NCI-H187 (cell line): ENCODE measurements around the gene FCGR2B.
"Not testable (repeated sequence)": the region's sequence is repeated elsewhere in the genome, so short reads cannot be mapped to it uniquely, and the experiment has no call there.

Experiments
- DNase-seq, 2 experiments: peaks; one replicate each; lab custom pipeline; 2025; lab: John Stamatoyannopoulos, UW

The FCGR2B gene

DNA sequence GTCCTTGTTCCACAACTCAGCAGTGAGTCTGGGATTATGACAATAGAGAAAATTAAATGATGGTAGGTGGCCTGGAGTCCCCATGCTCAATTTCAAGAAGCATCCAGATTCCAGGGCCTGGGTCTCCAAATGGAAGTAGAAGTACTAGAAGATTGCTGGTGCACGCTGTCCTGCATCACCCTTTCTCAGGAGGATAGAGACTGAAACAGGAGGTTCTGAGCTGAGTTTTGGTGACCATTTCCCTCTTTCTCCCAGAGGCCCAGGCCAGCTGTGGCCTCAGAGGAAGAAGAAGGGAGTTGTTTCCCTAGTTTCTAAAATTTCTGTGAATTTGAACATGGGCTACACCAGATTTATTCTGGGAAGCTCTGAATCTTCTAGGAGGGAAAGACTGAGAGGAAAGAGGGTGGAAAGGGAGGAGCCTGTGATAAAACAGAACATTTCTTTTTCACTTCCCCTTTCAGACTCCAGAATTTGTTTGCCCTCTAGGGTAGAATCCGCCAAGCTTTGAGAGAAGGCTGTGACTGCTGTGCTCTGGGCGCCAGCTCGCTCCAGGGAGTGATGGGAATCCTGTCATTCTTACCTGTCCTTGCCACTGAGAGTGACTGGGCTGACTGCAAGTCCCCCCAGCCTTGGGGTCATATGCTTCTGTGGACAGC, at the start of gene FCGR2B:
FCGR2B (plus strand) TSS at position 460 of the 656 bp plus-strand sequence; CDS start at position 559, 99 bp downstream.
- DNase-seq = not testable (repeated sequence)

DNA sequence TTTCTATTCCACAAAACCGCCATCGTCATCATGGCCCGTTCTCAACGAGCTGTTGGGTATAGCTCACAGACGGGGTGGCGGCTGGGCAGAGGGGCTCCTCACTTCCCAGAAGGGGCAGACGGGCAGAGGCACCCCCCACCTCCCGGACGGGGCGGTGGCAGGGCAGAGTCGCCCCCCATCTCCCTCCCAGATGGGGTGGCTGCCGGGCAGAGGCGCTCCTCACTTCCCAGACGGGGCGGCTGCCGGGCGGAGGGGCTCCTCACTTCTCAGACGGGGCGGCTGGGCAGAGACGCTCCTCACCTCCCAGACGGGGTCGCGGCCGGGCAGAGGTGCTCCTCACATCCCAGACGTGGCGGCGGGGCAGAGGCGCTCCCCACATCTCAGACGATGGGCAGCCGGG, 46.5 kb upstream of the FCGR2B start:
- not testable (repeated sequence) for DNase-seq

DNA sequence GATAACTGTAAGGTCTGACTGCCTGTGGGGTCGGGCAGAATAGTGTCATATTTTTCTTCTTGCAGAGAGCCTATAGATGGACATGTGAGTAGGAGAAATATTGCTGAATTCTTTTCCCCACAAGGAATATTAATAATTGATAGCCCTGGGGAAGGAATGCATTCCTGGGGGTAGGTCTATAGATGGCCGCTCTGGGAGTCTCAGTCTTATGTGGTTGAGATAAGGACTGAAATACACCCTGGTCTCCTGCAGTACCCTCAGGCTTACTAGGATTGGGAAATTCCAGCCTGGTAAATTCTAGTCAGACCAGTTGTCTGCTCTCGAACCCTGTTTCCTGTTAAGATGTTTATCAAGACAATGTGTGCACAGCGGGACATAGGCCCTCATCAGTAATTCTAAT, 44.4 kb upstream of the FCGR2B start:
- DNase-seq = not testable (repeated sequence)

DNA sequence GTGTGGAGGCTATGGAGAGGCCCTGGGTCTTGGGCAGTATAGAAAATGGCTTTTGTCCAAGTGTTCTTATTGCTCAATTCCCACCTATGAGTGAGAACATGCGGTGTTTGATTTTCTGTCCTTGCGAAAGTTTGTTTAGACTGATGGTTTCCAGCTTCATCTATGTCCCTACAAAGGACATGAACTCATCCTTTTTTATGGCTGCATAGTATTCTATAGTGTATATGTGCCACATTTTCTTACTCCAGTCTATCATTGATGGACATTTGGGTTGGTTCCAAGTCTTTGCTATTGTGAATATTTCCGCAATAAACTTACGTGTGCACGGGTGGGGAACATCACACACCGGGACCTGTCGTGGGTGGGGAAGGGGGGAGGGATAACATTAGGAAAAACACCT, 42.5 kb upstream of the FCGR2B start:
- DNase-seq = not testable (repeated sequence)

DNA sequence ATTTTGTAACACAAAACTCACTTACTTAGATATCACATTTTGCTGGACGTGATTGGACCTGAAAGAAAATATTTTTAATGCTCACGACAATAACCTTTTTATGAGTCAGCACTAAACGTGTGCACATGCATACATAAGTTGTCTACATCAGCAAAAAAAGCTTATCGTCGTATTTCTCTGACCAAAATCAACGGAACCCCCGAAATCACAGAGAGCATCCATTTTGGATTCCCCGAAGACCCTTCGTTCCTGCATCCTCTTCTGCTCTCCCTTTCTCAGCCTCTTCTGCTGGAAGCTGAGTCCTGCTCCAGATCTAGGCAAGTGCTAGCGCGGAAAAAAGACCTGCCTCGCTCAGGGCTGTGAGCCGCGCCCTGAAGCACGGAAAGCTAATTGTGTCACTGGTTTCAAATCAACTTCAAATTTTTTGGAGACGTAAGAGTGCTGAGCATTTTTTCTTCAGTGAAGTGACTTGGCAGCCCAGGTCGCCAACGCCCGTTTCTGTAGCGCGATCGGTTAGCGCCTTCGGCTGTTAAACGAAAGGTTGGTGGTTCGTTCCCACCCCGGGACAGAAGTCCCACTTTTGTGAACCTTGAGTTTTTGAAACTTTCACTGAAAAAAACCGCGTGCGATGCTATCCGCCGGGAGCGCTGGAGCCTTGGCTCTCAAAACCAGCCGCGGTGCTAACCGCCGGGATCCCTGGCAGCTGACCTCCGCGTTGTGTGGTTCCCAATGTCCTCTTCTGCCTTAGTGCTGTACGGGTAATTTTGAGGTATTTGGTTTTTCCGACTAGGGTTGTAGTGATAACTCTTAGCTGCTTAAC, 41.6 kb upstream of the FCGR2B start:
- not testable (repeated sequence) for DNase-seq

DNA sequence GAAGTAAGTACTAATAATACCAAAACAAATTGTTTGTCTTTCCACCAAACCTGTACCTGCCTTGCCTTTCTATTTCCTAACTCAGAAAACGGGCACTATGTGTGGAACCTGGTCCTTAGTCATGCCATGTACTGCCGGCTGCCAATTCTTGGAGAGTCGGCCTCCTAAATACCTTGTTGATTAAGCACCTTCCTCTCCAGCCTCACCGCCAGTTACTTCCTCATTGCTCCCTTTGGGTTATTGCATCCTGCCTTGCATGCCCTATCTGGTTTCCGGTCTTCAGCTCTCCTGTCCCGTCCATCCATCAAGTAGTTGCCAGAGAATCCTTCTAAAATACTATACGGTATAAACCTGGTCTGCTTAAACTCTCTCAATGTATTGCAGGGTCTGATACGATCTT, 40.9 kb upstream of the FCGR2B start:
- not testable (repeated sequence) for DNase-seq

DNA sequence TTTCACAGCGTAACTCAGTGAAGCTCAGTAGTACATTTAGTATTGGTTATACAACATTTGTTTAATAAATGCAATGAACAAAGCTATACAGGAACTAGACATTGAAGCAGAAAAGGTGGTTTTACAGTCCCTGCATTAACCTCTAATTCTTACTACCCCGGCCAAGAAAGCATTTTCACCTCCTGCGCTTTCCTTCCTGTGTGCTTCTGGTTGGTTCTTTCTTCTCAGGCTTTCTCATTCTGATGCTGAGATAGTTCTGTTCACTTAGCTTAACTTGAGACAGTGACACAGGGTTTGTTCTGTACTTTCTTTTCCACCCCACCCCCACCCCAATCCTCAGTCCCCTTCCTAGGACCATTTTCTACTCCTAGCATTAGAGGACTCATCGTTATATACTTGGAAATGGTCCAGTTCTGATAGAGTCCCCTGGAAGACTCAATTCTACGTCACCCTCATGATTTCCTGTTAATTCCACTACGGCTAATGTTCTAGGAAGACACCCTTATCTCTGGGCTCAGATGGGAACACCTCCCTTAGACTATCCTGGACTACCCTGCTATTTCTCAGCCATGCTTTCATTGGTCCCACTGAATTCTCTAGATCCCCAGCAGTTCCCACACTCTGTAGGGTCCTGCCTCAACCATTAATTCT, 39.4 kb upstream of the FCGR2B start:
- DNase-seq = not testable (repeated sequence)

DNA sequence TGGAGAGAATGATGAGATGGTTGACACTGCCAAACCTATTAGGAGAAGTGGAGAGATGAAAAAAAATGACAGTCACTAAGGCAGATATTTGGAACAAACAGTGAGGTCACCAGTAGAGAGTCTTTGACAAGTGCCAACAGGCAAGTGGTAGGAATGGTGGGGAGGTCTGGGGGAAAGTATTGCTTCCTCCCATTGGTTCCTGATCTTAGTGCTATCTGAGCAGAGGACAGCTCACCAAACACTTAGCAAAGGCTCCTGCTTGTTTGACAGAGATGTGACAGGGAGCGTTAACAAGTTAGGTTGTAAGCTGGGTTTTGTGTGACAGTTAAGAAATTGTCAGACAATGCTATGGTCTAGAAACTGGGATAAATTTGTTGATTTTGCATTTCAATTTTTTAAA, 38.3 kb upstream of the FCGR2B start:
- not testable (repeated sequence) for DNase-seq

DNA sequence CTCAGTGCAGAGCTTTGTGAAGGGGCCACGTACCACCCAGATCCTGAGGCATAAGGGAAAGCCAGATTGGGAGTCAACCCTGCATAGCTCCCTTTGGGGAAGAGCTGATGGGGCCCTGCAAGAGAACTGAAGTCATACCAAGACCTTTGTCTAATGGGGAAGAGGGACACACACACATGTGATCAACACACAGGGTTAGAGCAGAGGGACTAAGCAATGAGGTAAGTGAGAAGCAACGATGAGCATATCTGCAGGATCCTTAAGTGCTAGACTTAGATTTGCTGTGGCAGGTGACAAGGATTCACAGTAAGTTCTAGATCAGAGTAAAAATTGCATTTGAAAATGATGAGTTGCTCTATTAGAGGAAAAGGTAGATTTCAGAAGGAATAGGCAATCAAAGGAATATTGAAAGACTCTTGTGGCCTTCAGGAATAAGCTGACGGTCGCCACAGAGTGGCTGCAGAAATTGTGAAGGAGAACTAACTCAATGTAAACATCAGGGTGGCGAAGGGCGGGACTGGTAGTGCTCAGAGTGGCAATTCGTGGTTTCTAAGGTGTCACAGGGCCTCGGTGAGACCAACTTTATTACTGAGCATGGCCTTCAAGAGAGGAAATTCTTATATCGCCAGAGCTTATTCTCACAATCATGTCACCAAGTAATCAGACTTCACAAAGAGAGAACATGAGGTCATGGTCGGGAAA, 36.3 kb upstream of the FCGR2B start:
- DNase-seq = not testable (repeated sequence)

DNA sequence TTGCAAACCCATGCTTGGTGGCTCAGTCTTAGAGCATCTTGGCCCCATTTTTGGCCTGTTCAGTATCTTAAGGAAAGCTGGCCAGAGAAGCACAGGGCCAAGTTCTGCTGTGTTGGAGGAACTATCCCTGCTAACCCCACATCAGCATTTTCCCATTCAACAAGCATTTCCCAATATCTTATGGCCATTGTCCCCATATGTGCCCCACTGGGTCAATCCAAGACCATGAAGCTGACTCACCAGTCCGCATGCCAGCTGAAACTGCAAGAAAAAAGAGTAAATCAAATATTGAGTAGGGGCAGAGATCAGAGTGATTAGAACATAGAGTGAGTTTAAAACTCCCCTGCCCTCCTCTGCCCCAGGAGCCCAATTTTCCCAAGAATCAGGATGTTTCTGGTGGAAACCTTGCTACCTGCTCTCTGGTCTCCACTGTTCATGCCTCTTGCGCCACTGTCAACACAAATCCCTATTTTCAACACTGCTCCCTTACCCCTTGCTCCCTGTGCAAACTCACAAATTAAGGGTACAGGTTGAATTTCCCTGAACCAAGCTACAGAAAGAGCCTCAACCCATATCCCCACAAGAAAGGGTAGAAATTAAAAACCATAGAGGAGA, 32.7 kb upstream of the FCGR2B start:
- not testable (repeated sequence) for DNase-seq

DNA sequence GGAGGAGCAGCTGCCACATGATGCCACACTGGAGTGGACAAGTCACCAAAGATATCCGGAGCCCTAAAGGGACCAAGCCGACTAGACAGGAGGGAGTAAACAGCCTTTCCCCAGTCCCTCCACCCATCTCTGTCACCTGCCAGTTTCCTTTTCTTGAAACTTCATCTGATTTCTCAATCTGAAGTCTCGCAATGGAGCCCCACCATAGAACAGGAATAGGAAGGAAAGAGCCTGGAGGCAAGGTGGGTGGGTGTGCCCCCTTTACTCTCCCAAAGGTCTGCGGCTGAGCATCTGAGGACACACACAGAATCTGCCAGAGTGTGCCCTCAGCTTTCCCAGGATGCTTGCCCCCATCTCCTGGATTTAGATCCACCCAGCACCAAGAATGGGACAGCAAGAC, 31.9 kb upstream of the FCGR2B start, which contains the start of gene FCGR3B:
FCGR3B (minus strand) TSS at position 101 of the 400 bp plus-strand sequence; CDS start at position 19, 82 bp downstream.
- DNase-seq = no peak

DNA sequence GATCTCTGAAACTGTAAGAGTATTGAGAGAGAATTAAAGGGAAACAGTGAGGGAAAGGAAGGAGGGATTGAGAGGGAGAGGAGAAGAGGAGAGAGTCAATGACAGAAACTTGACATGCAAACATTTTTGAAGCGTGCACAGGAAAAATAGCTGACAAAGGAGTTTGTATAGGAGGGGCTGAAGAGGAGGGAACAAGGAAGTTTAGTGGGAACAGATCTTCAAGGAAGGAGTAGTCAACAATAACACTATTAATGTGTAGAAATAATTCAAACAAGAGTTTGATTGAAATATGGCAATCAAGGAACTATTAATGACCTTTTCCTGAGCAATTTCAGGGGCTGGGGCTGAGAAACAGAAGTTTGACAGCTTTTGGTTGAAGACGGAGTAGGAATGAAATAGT, 27.9 kb upstream of the FCGR2B start:
- not testable (repeated sequence) for DNase-seq

DNA sequence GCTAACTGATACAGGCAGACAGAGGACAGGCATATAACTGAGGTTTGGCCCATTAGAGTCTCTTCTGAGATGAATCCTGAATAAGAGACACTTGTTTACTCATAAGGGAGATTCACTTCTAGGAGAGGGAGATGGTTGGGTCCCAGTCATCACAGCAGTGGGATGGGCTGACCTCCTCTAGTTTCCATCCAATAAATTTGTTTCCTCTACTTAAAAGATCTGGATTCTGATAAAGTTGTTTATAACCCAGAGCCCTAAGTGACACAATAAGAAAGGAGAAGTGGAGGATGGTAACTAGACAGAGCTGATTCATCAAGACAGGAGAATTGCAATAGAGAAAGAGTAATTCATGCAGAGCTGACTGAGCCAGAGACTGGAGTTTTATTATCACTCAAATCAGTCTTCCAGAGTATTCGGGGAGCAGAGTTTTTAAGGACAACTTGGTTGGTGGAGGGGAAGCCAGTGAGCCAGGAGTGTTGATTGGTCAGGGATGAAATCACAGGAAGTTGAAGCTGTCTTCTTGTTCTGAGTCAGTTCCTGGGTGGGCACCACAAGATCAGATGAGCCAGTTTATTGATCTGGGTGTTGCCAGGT, 26.7 kb upstream of the FCGR2B start:
- DNase-seq = not testable (repeated sequence)

DNA sequence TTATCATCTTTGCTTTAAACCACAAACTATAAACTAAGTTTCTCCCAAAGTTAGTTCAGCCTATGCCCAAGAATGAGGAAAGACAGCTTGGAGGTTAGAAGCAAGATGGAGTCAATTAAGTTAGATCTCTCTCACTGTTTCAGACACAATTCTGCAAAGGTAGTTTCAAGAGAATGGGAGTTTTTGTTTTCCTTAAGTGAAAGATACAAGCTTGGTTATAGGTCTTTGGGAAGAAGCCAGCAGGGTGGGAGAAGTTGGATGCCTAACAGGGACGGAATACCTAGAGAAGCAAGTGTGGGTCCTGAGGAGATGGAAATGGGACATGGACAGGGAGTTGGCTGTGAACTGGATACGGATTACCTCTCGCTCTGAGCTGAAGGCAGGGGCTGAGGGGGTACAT, 26.0 kb upstream of the FCGR2B start:
- not testable (repeated sequence) for DNase-seq

DNA sequence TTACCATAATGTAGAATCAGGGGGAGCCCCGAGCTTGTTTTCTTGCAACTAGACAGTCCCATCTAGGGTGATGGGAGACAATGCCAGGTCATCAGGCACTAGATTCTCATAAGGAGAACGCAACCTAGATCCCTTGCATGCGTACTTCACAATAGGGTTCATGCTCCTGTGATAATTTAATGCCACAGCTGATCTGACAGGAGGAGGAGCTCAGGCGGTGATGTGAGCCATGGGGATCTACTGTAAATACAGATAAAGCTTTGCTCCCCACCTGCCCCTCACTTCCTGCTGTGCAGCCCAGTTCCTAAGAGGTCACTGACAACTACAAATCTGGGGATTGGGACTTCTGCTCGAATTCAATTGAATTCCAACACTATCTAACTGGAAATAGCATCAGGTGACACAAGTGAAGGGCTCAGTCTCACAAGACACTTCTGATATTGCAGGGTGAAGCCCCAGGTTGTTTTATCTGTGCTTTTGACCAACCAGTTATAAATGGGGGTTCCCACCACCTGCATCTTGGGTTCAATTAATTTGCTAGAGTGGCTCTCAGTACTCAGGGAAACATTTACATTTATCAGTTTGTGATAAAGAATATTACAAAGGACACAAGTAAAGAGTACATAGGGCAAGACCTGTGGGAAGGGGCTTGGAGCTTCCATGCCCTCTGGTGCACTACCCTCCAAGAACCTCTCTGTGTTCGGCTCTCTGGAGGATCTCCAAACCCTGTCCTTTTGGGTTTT, 24.5 kb upstream of the FCGR2B start:
- DNase-seq = not testable (repeated sequence)

DNA sequence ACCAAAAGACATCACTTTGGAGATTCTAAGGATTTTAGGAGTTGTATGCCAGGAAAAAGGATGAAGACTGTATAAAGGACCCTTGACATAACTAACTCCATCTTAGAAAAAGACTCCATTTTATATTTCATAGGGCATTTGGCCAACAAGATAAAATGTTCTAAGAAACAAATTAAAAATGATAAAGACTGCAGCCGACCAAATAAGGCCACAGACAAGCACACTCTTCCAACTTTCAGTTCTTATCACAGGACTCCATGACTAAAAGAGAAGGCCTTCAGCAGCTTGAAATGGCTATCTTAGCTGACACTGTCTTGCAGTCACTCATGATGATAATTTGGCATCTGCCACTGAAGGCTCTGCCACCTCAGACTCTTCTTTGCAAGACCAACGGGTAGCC, 23.7 kb upstream of the FCGR2B start:
- not testable (repeated sequence) for DNase-seq

DNA sequence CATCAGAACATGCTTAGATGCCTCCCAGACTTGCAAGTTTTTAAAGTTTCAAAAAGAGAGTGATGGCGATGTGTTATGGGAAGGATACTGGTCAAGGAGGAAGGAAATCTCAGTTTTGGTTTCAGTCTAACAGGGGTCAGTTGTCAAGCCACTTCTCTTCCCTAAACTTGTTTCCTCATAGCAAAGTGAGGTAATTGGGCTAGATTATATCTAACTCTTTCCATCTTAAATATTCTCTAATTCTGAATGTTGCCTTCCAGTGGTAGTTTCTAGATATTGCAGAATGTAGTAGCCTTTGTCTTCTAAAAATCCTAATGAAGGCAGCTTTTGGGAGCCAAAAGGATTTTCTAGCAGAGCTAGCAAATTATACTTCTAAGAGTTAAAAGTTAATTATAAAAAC, 20.2 kb upstream of the FCGR2B start:
- DNase-seq = not testable (repeated sequence)

DNA sequence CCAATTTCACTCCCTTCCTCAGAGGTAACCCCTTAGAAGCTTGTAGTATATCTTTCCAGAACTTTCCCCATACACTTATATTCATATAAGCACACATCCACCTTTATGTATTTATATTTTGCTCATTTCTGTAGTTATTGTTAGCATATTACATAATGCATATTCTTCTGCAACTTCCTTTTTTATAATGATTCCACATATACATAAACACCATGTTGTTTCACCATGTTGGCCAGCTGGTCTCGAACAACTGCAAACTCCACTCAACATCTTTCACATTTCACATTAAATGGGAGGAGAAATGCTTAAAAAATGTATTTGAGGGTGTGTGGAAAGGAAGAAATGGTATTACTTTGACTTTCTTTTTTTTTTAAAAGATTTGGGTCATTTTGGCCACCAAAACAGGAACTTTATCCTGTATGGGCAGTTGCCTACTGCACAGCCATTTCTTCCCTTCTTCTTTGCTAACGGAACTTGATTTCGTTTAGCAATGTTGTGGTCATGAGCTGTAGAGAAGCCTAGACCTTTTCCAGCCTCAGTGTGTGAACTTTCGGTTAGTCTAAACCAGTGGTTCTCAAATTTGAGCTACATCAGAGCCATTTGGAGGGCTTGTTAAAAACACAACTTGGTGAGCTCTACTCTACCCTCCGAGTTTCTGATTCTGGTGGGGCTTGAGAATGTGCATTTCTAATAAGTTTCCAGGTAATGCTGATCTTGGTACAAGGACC, 19.3 kb upstream of the FCGR2B start:
- DNase-seq = not testable (repeated sequence)

DNA sequence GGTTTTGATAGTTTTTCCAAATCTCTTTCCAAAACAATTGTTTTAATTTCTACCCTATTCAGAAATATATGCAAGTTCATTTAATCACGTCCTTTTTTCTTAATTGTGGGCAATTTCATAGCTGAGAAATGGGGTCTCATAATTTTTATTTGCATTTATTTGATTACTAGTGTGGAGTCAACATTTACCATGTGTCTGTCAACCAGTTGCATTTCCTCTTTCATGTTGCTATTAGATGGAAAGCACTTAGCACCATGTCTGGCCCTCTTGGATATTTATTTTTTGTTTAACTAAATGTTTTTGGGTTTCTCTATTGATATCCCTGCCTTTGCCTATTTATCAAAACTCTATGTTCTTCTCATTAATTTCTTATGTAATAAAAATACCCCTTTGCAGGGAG, 18.1 kb upstream of the FCGR2B start:
- not testable (repeated sequence) for DNase-seq
